HepG2 (cell line): ENCODE measurements around the gene DARS2. TPM values are rescaled to one million over a fixed set of nuclear protein-coding genes. Genes with fewer than 3 reads are reported as not detected.

Source experiments
- ATAC-seq: fragments of 200-7000 bp; cut with Tn5 transposase; 3 replicates; pipeline ENCODE4 v1.9.1; 2020; ENCODE audit warnings: mild to moderate bottlenecking, moderate library complexity
- BruUV-seq: library from RNA; stranded (reverse); fragments of 400-500 nt; replicated peaks from 2 replicates; lab custom pipeline; 2021; lab: Mats Ljungman, UMichigan
- CTCF ChIA-PET: fragments of 300-600 bp; formaldehyde crosslinking; extraction: SDS; loops from one replicate; lab custom pipeline; 2021; ENCODE audit warnings: low total read pairs, inconsistent platforms, low intra/inter-chr PET ratio; lab: Yijun Ruan, JAX
- POLR2A ChIA-PET: fragments of 350-600 bp; sonication (Branson Sonifier 250); formaldehyde crosslinking; loops from one replicate; lab custom pipeline; 2020; ENCODE audit warnings: antibody characterized with exemption, inconsistent platforms; lab: Yijun Ruan, JAX
- DNase-seq: peaks from one replicate; pipeline ENCODE4 v3.0.0-alpha.2; 2015; ENCODE audit warnings: low spot score
- FAIRE-seq: peaks from 3 replicates; lab custom pipeline; 2011; peaks lifted over from hg19 to GRCh38; lab: Jason Lieb, UNC
- H2AFZ ChIP-seq: one replicate; pipeline ENCODE4 v1.6.1; 2011; ENCODE audit warnings: low read length, inconsistent platforms
- H3K27ac ChIP-seq: fragments of 300-600 bp; 3 replicates; pipeline ENCODE4 v1.8.0; 2011; ENCODE audit warnings: mixed run types, mild to moderate bottlenecking, mixed read lengths, low read length, inconsistent platforms; ENCODE audit not compliant: insufficient read depth; ENCODE audit errors: extremely low read length
- H3K27me3 ChIP-seq, 2 experiments: fragments of 200-600 bp in 1 of 2; 2 replicates in 1 of 2; 3 replicates in 1 of 2; pipeline versions ENCODE4 v1.6.0 to v1.8.0; 2011; ENCODE audit warnings: low read length in 2 of 2, mild to moderate bottlenecking in 2 of 2, moderate library complexity in 2 of 2, inconsistent platforms in 1 of 2; ENCODE audit not compliant: insufficient read depth in 2 of 2, control insufficient read depth in 1 of 2
- H3K36me3 ChIP-seq, 2 experiments: fragments of 200-600 bp in 1 of 2; replicated peaks in 1 of 2; 2 replicates in 1 of 2; 3 replicates in 1 of 2; pipeline versions ENCODE4 v1.5.1 to v1.8.0; 2011; ENCODE audit warnings: low read length in 2 of 2, inconsistent platforms in 1 of 2; ENCODE audit not compliant: insufficient read depth in 2 of 2, control insufficient read depth in 1 of 2
- H3K4me1 ChIP-seq: 2 replicates; pipeline ENCODE4 v1.5.1; 2012; ENCODE audit warnings: low read length, inconsistent platforms; ENCODE audit not compliant: insufficient read depth
- H3K4me2 ChIP-seq: 2 replicates; pipeline ENCODE4 v1.6.0; 2011; ENCODE audit warnings: low read depth, low read length, inconsistent platforms
- H3K4me3 ChIP-seq, 3 experiments: fragments of 200-600 bp in 1 of 3; sonication (generic), shearing (Covaris generic) in 1 of 3; replicated peaks in 1 of 3; 2 replicates each; pipeline ENCODE4 v1.5.1; 2011 to 2016; ENCODE audit warnings: low read length in 3 of 3, inconsistent platforms in 2 of 3, low read depth in 2 of 3, mild to moderate bottlenecking in 2 of 3, control low read depth in 1 of 3, mixed read lengths in 1 of 3; ENCODE audit not compliant: insufficient read depth in 1 of 3
- H3K79me2 ChIP-seq: one replicate; pipeline ENCODE4 v1.6.1; 2011; ENCODE audit warnings: low read length, inconsistent platforms; ENCODE audit not compliant: insufficient read depth
- H3K9ac ChIP-seq: 2 replicates; pipeline ENCODE4 v1.6.0; 2011; ENCODE audit warnings: mild to moderate bottlenecking, low read depth, low read length, inconsistent platforms; ENCODE audit not compliant: insufficient read depth
- H3K9me3 ChIP-seq: 2 replicates; pipeline ENCODE4 v1.5.1; 2012; ENCODE audit warnings: mild to moderate bottlenecking, low read length
- H4K20me1 ChIP-seq: 2 replicates; pipeline ENCODE4 v1.6.0; 2011; ENCODE audit warnings: inconsistent platforms, mild to moderate bottlenecking, low read length, moderate library complexity; ENCODE audit not compliant: insufficient read depth
- ATM ChIP-seq: fragments of 450-650 bp; IDR thresholded peaks from 2 replicates; pipeline ENCODE4 v1.7.1; 2017; ENCODE audit warnings: mild to moderate bottlenecking, borderline replicate concordance
- ZNF121 ChIP-seq: sonication (generic); formaldehyde crosslinking; IDR thresholded peaks from 2 replicates; pipeline ENCODE4 v1.5.0; 2020; ENCODE audit warnings: mild to moderate bottlenecking, missing genetic modification reagents
- ZNF281 ChIP-seq: sonication (generic); formaldehyde crosslinking; IDR thresholded peaks from 2 replicates; pipeline ENCODE4 v1.4.0; 2020; ENCODE audit warnings: missing genetic modification reagents, borderline replicate concordance
- WGBS: methylation state at CpG from one replicate; pipeline ENCODE4 v1.1.6; 2017; ENCODE audit warnings: low lambda C conversion rate; 5-methylcytosine and 5-hydroxymethylcytosine counted together
- in situ Hi-C: cut with HindIII; loops from 2 replicates; pipeline ENCODE4 v1.10.0; 2017; ENCODE audit warnings: low pct_unique_long_range_greater_than_20kb; ENCODE audit not compliant: extremely low pct_ligation_motif_present
- intact Hi-C: fragments of 100-400 bp; cut with micrococcal nuclease; formaldehyde crosslinking; loops from one replicate; pipeline ENCODE4 v1.10.0; 2022; ENCODE audit not compliant: unreplicated experiment
- polyA plus RNA-seq, 8 experiments: library from polyadenylated mRNA; depleted of rRNA in 3 of 8; stranded (reverse) in 7 of 8; unstranded in 1 of 8; fragments of >200 nt; fragmentation: Illumina TruSeq in 4 of 8; extraction: Trizol in 4 of 8; gene quantifications; 2 replicates each; pipeline versions ENCODE4 v1.2.1 to v1.2.3, GENCODE V29; 2011 to 2016; ENCODE audit warnings: low read depth in 4 of 8, missing spikeins in 1 of 8, mixed read lengths in 1 of 8; ENCODE audit not compliant: insufficient read depth in 1 of 8
- total RNA-seq, 5 experiments: library from RNA; depleted of rRNA; stranded (reverse); fragments of >200 nt; fragmentation: Illumina TruSeq; extraction: Trizol; gene quantifications; 2 replicates each; pipeline ENCODE4 v1.2.3, GENCODE V29; 2016; ENCODE audit warnings: low read depth in 1 of 5

The DARS2 gene
- total and polyA plus RNA-seq, 2 of the 13 experiments (the other 11 are each of a cell fraction or from before 2014, with no cell fraction given), result 17.6 to 27.7 TPM

DNA sequence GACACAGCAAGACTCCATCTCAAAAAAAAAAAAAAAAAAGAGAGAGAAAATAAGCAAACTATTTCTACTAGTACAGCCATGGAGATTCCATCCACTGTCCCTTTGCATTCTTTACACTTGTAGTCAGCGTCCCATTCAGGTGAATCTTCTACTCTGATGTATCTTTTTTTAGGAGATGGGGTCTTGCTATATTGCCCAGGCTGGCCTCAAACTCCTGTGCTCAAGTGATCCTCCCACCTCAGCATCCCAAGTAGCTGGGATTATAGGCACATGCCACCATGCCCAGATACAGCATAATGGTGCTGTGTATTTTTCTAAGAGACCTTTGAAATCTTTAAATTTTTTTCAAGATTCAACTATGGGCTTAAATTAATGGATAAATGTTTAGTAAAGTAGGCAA lies 8.3 kb downstream of the DARS2 start:
- no TSS peak for BruUV-seq

More for the DNA sequence above, 8.3 kb downstream of the DARS2 start:
- intact Hi-C loops, result no loop called here
- ChIA-PET POLR2A (no interaction called here), CTCF (no interaction called here)
- 96% methylated on average over 1 of the region's 1 CpG for WGBS
- H4K20me1 ChIP-seq, result no peaks in the 10 kb centered on the region
- H3K79me2 ChIP-seq, result no peaks in the 10 kb centered on the region
- peaks cover 1 to 32% of the 10 kb centered on the region in 2 experiments; a peak in 4 of 5 replicates for H3K36me3 ChIP-seq
- no peaks in the 10 kb centered on the region for H3K27me3 ChIP-seq
- DNase-seq, result no peak
- no peaks in the 10 kb centered on the region for H3K4me1 ChIP-seq
- TF ChIP-seq ATM, result no peak
- TF ChIP-seq ZNF121 (CRISPR knock-in tag), result 0 out of 2 replicates have a peak, but pooled peaks have one; percentile 9
- no peak for TF ChIP-seq ZNF281 (CRISPR knock-in tag)
- no peak overlapping the region for H3K27ac ChIP-seq
- H3K9me3 ChIP-seq, result no peaks in the 10 kb centered on the region
- in situ Hi-C loops, result loop anchor here (25.0 kb wide), 1 partner anchor 1095 kb away; no protein-coding TSS in a partner anchor
- no peak overlapping the region for H3K9ac ChIP-seq
- H3K4me3 ChIP-seq, result no peak overlapping the region
- no peak for ATAC-seq
- no peak for FAIRE-seq
- H3K4me2 ChIP-seq, result no peak overlapping the region
- no peak overlapping the region for H2AFZ ChIP-seq
